GM10266 (cell line): ENCODE data around the gene PACSIN2.
A peak's percentile ranks its signal among the peaks of the same experiment; 100 is the strongest.
"Not testable (repeated sequence)": the region's sequence is repeated elsewhere in the genome, so short reads cannot be mapped to it uniquely, and the experiment has no call there.

Experiments used
- DNase-seq: peaks from one replicate; pipeline ENCODE4 v3.0.0; 2012; ENCODE audit errors: extremely low spot score
- CTCF ChIP-seq: IDR thresholded peaks from 2 replicates; pipeline ENCODE4 v1.5.1; 2012; ENCODE audit warnings: mild to moderate bottlenecking, low read depth; ENCODE audit not compliant: control insufficient read depth, insufficient read depth; ENCODE audit errors: missing control alignments

PACSIN2 gene

GRCh38 chr22:42979606-42980005 lies 35.3 kb downstream of the PACSIN2 start:
- no peak for DNase-seq
- TF ChIP-seq CTCF, result no peak

DNA sequence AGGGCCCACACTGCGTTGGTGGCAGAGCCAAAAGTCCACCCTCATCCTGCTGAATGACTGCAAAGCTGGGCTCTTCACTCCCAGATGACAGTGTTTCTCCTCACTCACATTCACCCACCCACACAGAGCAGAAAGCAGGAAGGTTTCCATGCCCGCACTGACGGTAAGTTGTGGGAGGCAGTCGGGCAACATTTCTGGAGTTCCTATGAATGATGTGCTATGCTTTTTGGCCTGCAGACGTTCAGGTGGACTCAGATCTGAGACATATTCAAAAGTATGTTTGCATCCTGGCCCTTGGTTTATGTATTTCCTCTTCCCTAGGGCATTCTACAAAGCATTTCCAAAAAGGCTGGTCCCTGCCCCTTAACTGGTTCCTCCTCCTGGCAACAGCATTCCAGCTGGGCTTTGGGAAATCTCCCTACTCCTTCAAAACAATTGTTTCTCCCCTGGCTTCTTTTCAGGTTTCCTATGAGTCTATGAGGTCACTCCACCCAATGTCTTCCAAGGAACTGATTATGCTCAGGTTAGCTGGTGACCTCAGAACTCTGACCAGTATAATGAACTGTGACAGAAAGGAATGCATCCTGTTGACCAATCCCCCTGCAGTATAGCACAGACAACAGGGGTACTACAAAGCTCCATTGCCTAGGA lies 36.4 kb downstream of the PACSIN2 start:
- peak; percentile 7 for DNase-seq
- TF ChIP-seq CTCF, result no peak

GRCh38 chr22:42977569-42977968 lies 37.4 kb downstream of the PACSIN2 start:
- no peak for DNase-seq
- no peak for TF ChIP-seq CTCF

DNA sequence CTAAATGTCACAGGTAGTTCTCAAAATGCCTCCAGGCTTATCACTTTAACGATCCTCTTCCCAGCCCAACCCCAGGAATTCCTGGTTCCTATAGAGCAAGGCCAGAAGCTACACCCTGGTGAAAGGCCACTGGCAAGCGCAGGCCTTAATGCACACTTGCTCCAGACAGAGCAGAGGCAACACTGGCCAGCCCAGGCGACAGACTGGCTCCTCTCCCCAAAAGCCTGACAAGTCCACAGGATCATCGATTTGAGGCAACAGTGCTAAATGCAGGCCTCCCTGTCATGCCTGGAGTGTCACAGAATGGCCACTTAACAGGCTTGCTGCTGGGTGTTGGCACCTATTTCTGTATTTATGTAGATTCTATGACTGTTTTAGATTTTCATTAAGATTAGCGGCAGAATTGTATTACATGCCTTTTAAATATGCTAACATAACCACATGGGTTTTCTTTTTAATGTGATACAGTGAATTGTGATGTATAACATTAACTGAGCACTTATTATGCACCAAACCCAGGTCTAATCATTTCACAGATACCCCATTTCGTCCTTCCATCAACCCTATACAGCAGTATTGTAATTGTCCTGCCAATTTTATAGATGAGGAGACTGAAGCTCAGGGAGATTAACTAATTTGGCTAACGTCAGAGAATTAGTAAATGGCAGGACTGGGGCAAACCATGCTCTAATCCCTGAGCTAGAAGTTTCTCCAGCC lies 38.6 kb downstream of the PACSIN2 start:
- TF ChIP-seq CTCF, result no peak
- peak; percentile 10 for DNase-seq

GRCh38 chr22:42974223-42974622 lies 40.7 kb downstream of the PACSIN2 start:
- DNase-seq, result peak; percentile 6
- no peak for TF ChIP-seq CTCF

DNA sequence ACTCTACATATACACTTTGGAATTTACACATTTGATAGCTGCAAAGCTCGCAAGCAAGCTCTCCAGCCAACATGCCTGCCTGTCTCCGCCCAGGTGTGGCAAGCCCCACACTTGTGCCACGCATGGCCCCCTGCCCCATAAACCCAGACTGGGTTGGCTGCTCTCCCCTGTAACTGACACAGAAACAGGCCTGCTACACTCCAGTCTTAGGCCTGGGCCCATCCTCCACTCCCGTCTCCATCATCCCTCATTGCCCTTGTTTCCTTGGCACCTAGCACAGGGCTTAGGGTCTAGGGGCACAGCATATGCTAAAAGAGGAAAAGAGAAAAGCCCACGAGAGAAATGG lies 41.4 kb downstream of the PACSIN2 start:
- no peak for TF ChIP-seq CTCF
- DNase-seq, result no peak

DNA sequence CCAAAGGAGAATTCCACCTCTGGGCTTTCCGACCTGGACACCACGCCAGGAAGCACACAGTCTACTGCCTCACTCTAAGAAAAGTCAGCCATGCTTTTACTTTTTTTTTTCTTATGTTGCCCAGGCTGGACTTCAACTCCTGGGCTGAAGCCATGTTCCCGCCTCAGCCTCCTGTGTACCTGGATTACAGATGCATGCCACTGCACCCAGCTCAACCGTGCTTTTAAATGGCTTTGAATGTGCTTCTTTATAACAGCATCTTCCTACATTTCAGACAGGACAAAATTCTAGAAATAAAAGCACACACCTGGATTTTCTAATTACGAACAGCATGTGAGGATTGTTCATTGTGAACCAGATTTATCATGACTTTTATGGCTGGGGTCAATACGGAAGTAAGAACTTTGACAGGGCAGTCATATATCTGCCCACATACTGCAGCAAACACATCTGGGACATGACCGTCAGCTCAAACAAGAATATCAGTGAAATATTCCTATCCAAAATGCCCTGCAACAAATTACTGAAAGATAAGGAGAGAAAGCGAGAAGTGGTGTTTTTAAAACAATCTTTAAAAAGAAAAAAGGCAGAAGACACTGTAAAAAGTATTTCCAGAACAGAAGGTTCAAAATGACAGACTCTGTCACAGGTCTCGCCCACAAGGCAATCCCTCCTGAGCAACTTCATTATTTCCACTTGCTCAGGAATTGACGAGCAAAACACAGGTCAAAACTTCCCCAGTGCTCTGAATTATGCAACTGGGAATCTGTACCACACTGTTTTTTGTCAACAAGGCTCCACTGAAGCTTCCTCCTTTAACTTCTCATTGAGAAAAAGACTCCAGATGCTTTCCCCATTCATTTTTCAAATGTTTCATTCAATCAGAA lies 42.1 kb downstream of the PACSIN2 start:
- DNase-seq, result no peak
- no peak for TF ChIP-seq CTCF

- DNase-seq, result not testable (repeated sequence)
These were observed 43.5 kb downstream of the PACSIN2 start for GRCh38 chr22:42971473-42971860.
